Measurements from ENCODE around the gene RHBDL1.

The RHBDL1 gene

GRCh38 chr16:672851-673250, 2.6 kb upstream of the RHBDL1 start:
- DNase-seq (ENCODE audit: low read depth in 2 of 2): no peak

- no peak for DNase-seq (ENCODE audit: low read depth in 2 of 2)
Observed at GRCh38 chr16:673399-673991, 2.0 kb upstream of the RHBDL1 start.

GRCh38 chr16:674214-674881, 1.1 kb upstream of the RHBDL1 start:
- DNase-seq (ENCODE audit: low read depth in 2 of 2): no peak

GRCh38 chr16:675884-676564, 553 bp downstream of the RHBDL1 start:
- DNase-seq (ENCODE audit: low read depth in 2 of 2): no peak

GRCh38 chr16:676565-676902, 1.1 kb downstream of the RHBDL1 start:
- no peak for DNase-seq (ENCODE audit: low read depth in 2 of 2)

GRCh38 chr16:676913-677312, 1.4 kb downstream of the RHBDL1 start:
- no peak for DNase-seq (ENCODE audit: low read depth in 2 of 2)

- DNase-seq (ENCODE audit: low read depth in 2 of 2): no peak
Observed at GRCh38 chr16:677316-678190, 2.1 kb downstream of the RHBDL1 start.

- DNase-seq (ENCODE audit: low read depth in 2 of 2): no peak
Observed at GRCh38 chr16:678209-678857, 2.9 kb downstream of the RHBDL1 start.

GRCh38 chr16:678858-679813, 3.7 kb downstream of the RHBDL1 start:
- peak; percentile 40 to 59 for DNase-seq (ENCODE audit: low read depth in 2 of 2)

GRCh38 chr16:679814-680624, 4.5 kb downstream of the RHBDL1 start, which contains the start of gene STUB1:
Gene STUB1 (plus strand): TSS chr16:680410. CDS start chr16:680526, 116 bp downstream.
- DNase-seq (ENCODE audit: low read depth in 2 of 2): peak; percentile 80 to 90

GRCh38 chr16:680625-680945, 5.1 kb downstream of the RHBDL1 start:
- no peak for DNase-seq (ENCODE audit: low read depth in 2 of 2)

GRCh38 chr16:680967-681745, 5.7 kb downstream of the RHBDL1 start:
- no peak for DNase-seq (ENCODE audit: low read depth in 2 of 2)

GRCh38 chr16:681746-682427, 6.4 kb downstream of the RHBDL1 start:
- no peak for DNase-seq (ENCODE audit: low read depth in 2 of 2)

GRCh38 chr16:682493-683395, 7.3 kb downstream of the RHBDL1 start:
- DNase-seq (ENCODE audit: low read depth in 2 of 2): no peak

GRCh38 chr16:683396-684070, 8.1 kb downstream of the RHBDL1 start:
- no peak for DNase-seq (ENCODE audit: low read depth in 2 of 2)

- DNase-seq (ENCODE audit: low read depth in 2 of 2): peak; percentile 94 to 97
Observed at GRCh38 chr16:684071-684794, 8.8 kb downstream of the RHBDL1 start, which contains the start of gene JMJD8. Gene JMJD8 (minus strand): TSS chr16:684334. CDS start chr16:684319, 15 bp downstream.
